Measurements from ENCODE around the gene SLC35F3. TPM values are rescaled to one million over a fixed set of nuclear protein-coding genes. Genes with fewer than 3 reads are reported as not detected.

SLC35F3 gene
- total RNA-seq, 2 experiments from 2014 or later, result not detected

- CTCF ChIA-PET (ENCODE audit: unreplicated experiment), result no interaction called here
- no peak for DNase-seq (ENCODE audit: low spot score)
- no peaks in the 10 kb centered on the region for H3K36me3 ChIP-seq (ENCODE audit: insufficient read depth, low read length)
- no peaks in the 10 kb centered on the region for H3K9me3 ChIP-seq (ENCODE audit: low read length)
- H3K27ac ChIP-seq (ENCODE audit: low read depth, low read length, poor library complexity, severe bottlenecking), result no peak overlapping the region
- no peak for TF ChIP-seq EZH2phosphoT487 (IDR thresholded peaks at IDR 0.05; ENCODE audit: borderline replicate concordance, low read depth, low read length)
- TF ChIP-seq CTCF (conservative IDR thresholded peaks at IDR 0.05; ENCODE audit: low read length), result no peak
- H4K20me1 ChIP-seq (ENCODE audit: insufficient read depth, low read length), result no peaks in the 10 kb centered on the region
- H3K79me2 ChIP-seq (ENCODE audit: insufficient read depth, low read depth, low read length), result no peaks in the 10 kb centered on the region
- POLR2A ChIA-PET, result no interaction called here
- H3K4me3 ChIP-seq (ENCODE audit: low read depth, low read length, poor library complexity, severe bottlenecking), result no peak overlapping the region
- no TSS peak for BruUV-seq (replicated peaks)
- no peaks in the 10 kb centered on the region for H3K4me1 ChIP-seq (ENCODE audit: insufficient read depth, low read length, poor library complexity, severe bottlenecking)
- H3K9me2 ChIP-seq (ENCODE audit: insufficient read depth, low read length), result no peaks in the 10 kb centered on the region
- intact Hi-C loops (cut with micrococcal nuclease; ENCODE audit: unreplicated experiment), result no loop called here
- no peak overlapping the region for H2AFZ ChIP-seq (ENCODE audit: low read length)
- no peak overlapping the region for H3K4me2 ChIP-seq (ENCODE audit: low read length)
Measured at GRCh38 chr1:233865902-233866301, 38.6 kb upstream of the SLC35F3 start.

- Histone ChIP-seq H3K36me3 (ENCODE audit: insufficient read depth, low read length) (no peaks in the 10 kb centered on the region), H3K4me2 (ENCODE audit: low read length) (no peak overlapping the region), H3K9me3 (ENCODE audit: low read length) (no peaks in the 10 kb centered on the region), H3K9me2 (ENCODE audit: insufficient read depth, low read length) (no peaks in the 10 kb centered on the region), H2AFZ (ENCODE audit: low read length) (no peak overlapping the region), H3K79me2 (ENCODE audit: insufficient read depth, low read depth, low read length) (no peaks in the 10 kb centered on the region), H3K4me3 (ENCODE audit: low read depth, low read length, poor library complexity, severe bottlenecking) (no peak overlapping the region), H3K4me1 (ENCODE audit: insufficient read depth, low read length, poor library complexity, severe bottlenecking) (no peaks in the 10 kb centered on the region), H3K27ac (ENCODE audit: low read depth, low read length, poor library complexity, severe bottlenecking) (no peak overlapping the region), H4K20me1 (ENCODE audit: insufficient read depth, low read length) (no peaks in the 10 kb centered on the region)
- intact Hi-C loops (cut with micrococcal nuclease; ENCODE audit: unreplicated experiment), result no loop called here
- ChIA-PET CTCF (ENCODE audit: unreplicated experiment) (no interaction called here), POLR2A (no interaction called here)
- peak; percentile 1 for DNase-seq (ENCODE audit: low spot score)
- no peak for TF ChIP-seq EZH2phosphoT487 (IDR thresholded peaks at IDR 0.05; ENCODE audit: borderline replicate concordance, low read depth, low read length)
- no peak for TF ChIP-seq CTCF (conservative IDR thresholded peaks at IDR 0.05; ENCODE audit: low read length)
- no TSS peak for BruUV-seq (replicated peaks)
Measured at GRCh38 chr1:233867028-233867427, 37.4 kb upstream of the SLC35F3 start.

- ChIA-PET POLR2A (no interaction called here), CTCF (ENCODE audit: unreplicated experiment) (no interaction called here)
- TF ChIP-seq CTCF (conservative IDR thresholded peaks at IDR 0.05; ENCODE audit: low read length) (no peak), EZH2phosphoT487 (IDR thresholded peaks at IDR 0.05; ENCODE audit: borderline replicate concordance, low read depth, low read length) (no peak)
- H3K4me2 ChIP-seq (ENCODE audit: low read length), result no peak overlapping the region
- H3K9me3 ChIP-seq (ENCODE audit: low read length), result no peaks in the 10 kb centered on the region
- no peak overlapping the region for H3K27ac ChIP-seq (ENCODE audit: low read depth, low read length, poor library complexity, severe bottlenecking)
- no TSS peak for BruUV-seq (replicated peaks)
- intact Hi-C loops (cut with micrococcal nuclease; ENCODE audit: unreplicated experiment), result no loop called here
- H3K4me3 ChIP-seq (ENCODE audit: low read depth, low read length, poor library complexity, severe bottlenecking), result no peak overlapping the region
- no peak for DNase-seq (ENCODE audit: low spot score)
- H2AFZ ChIP-seq (ENCODE audit: low read length), result no peak overlapping the region
- H3K4me1 ChIP-seq (ENCODE audit: insufficient read depth, low read length, poor library complexity, severe bottlenecking), result no peaks in the 10 kb centered on the region
- H4K20me1 ChIP-seq (ENCODE audit: insufficient read depth, low read length), result no peaks in the 10 kb centered on the region
- no peaks in the 10 kb centered on the region for H3K9me2 ChIP-seq (ENCODE audit: insufficient read depth, low read length)
- no peaks in the 10 kb centered on the region for H3K79me2 ChIP-seq (ENCODE audit: insufficient read depth, low read depth, low read length)
- no peaks in the 10 kb centered on the region for H3K36me3 ChIP-seq (ENCODE audit: insufficient read depth, low read length)
Measured at GRCh38 chr1:233868461-233868860, 36.0 kb upstream of the SLC35F3 start.
